GM21423 (cell line): ENCODE results near the gene CTXN1.
A peak's percentile ranks its signal among the peaks of the same experiment; 100 is the strongest.

Source experiments
- ATAC-seq: cut with Tn5 transposase; IDR thresholded peaks from one replicate; pipeline ENCODE4 v1.9.1; 2021; ENCODE audit warnings: mild to moderate bottlenecking, moderate library complexity; ENCODE audit not compliant: unreplicated experiment

The CTXN1 gene

GRCh38 chr19:7915250-7916102, 10.5 kb downstream of the CTXN1 start:
- ATAC-seq = no peak

- ATAC-seq = no peak
Observed at GRCh38 chr19:7914598-7915045, 11.3 kb downstream of the CTXN1 start, which contains the start of gene TGFBR3L. TSS of gene TGFBR3L (plus strand) at chr19:7914830.

GRCh38 chr19:7914099-7914498, 11.8 kb downstream of the CTXN1 start:
- no peak for ATAC-seq

- ATAC-seq = no peak
Observed at GRCh38 chr19:7913652-7914051, 12.3 kb downstream of the CTXN1 start.

- no peak for ATAC-seq
Observed at GRCh38 chr19:7912697-7913564, 13.0 kb downstream of the CTXN1 start.

GRCh38 chr19:7912144-7912696, 13.7 kb downstream of the CTXN1 start:
- no peak for ATAC-seq

- ATAC-seq = no peak
Observed at GRCh38 chr19:7911508-7912143, 14.3 kb downstream of the CTXN1 start.

GRCh38 chr19:7910321-7911161, 15.4 kb downstream of the CTXN1 start:
- ATAC-seq = no peak

- no peak for ATAC-seq
Observed at GRCh38 chr19:7909471-7910067, 16.4 kb downstream of the CTXN1 start.

- no peak for ATAC-seq
Observed at GRCh38 chr19:7908742-7909461, 17.0 kb downstream of the CTXN1 start.

GRCh38 chr19:7908078-7908699, 17.7 kb downstream of the CTXN1 start:
- no peak for ATAC-seq

GRCh38 chr19:7907544-7907943, 18.4 kb downstream of the CTXN1 start:
- no peak for ATAC-seq

- no peak for ATAC-seq
Observed at GRCh38 chr19:7907122-7907521, 18.8 kb downstream of the CTXN1 start.

GRCh38 chr19:7905859-7906258, 20.1 kb downstream of the CTXN1 start:
- no peak for ATAC-seq

- ATAC-seq = no peak
Observed at GRCh38 chr19:7905268-7905667, 20.7 kb downstream of the CTXN1 start.

GRCh38 chr19:7904074-7905020, 21.6 kb downstream of the CTXN1 start:
- ATAC-seq = peak; percentile 31
